Endothelial cell of umbilical vein (primary cell): ENCODE measurements around the gene ZNF280C. TPM values are rescaled to one million over a fixed set of nuclear protein-coding genes. Genes with fewer than 3 reads are reported as not detected.

ENCODE experiments used
- BruUV-seq: library from RNA; stranded (reverse); fragments of 400-500 nt; replicated peaks from 2 replicates; lab custom pipeline; 2021; lab: Mats Ljungman, UMichigan
- CTCF ChIA-PET: fragments of 300-600, 350-600 bp; sonication (Branson Sonifier 250); formaldehyde crosslinking; loops from one replicate; lab custom pipeline; 2021; ENCODE audit warnings: antibody characterized with exemption, inconsistent platforms; lab: Charles Lee
- POLR2A ChIA-PET: fragments of 300-600, 350-600 bp; sonication (Branson Sonifier 250); formaldehyde crosslinking; loops from one replicate; lab custom pipeline; 2021; ENCODE audit warnings: antibody characterized with exemption, inconsistent platforms; lab: Charles Lee
- DNase-seq: peaks from one replicate; pipeline ENCODE4 v3.0.0-alpha.2; 2011; ENCODE audit warnings: low read depth, low spot score
- FAIRE-seq: peaks from 2 replicates; lab custom pipeline; 2011; peaks lifted over from hg19 to GRCh38; lab: Jason Lieb, UNC
- H2AFZ ChIP-seq: 2 replicates; pipeline ENCODE4 v1.6.0; 2012; ENCODE audit warnings: low read depth, low read length, control low read depth, inconsistent platforms
- H3K27ac ChIP-seq: 2 replicates; pipeline ENCODE4 v1.5.1; 2011; ENCODE audit warnings: low read depth, mild to moderate bottlenecking, control low read depth, low read length, moderate library complexity; ENCODE audit not compliant: insufficient read depth
- H3K27me3 ChIP-seq, 2 experiments: 2 replicates each; pipeline versions ENCODE4 v1.6.0 to v1.6.1; 2011; ENCODE audit warnings: low read length in 2 of 2, mixed read lengths in 1 of 2; ENCODE audit not compliant: control insufficient read depth in 2 of 2, insufficient read depth in 2 of 2
- H3K36me3 ChIP-seq, 2 experiments: 2 replicates in 1 of 2; 3 replicates in 1 of 2; pipeline ENCODE4 v1.5.1; 2011; ENCODE audit warnings: low read length in 2 of 2, mild to moderate bottlenecking in 1 of 2, moderate library complexity in 1 of 2; ENCODE audit not compliant: control insufficient read depth in 2 of 2, insufficient read depth in 2 of 2; ENCODE audit errors: extremely low read depth in 1 of 2
- H3K4me1 ChIP-seq: 3 replicates; pipeline ENCODE4 v1.5.1; 2011; ENCODE audit warnings: mild to moderate bottlenecking, low read length; ENCODE audit not compliant: control insufficient read depth, insufficient read depth; ENCODE audit errors: extremely low read depth
- H3K4me2 ChIP-seq: 2 replicates; pipeline ENCODE4 v1.6.1; 2011; ENCODE audit warnings: low read length, control low read depth, mixed read lengths; ENCODE audit not compliant: insufficient read depth
- H3K4me3 ChIP-seq, 3 experiments: fragments of 200-600 bp in 1 of 3; sonication (generic), shearing (Covaris generic) in 1 of 3; replicated peaks in 1 of 3; 2 replicates each; pipeline ENCODE4 v1.5.1; 2011 to 2016; ENCODE audit warnings: control low read depth in 3 of 3, low read length in 3 of 3, mild to moderate bottlenecking in 2 of 3, inconsistent platforms in 1 of 3, low read depth in 1 of 3, moderate library complexity in 1 of 3; ENCODE audit not compliant: insufficient read depth in 1 of 3
- H3K79me2 ChIP-seq: 2 replicates; pipeline ENCODE4 v1.6.0; 2012; ENCODE audit warnings: low read length, inconsistent platforms; ENCODE audit not compliant: control insufficient read depth, insufficient read depth
- H3K9ac ChIP-seq: replicated peaks from 2 replicates; pipeline ENCODE3; 2011; ENCODE audit warnings: low read length, control low read depth; ENCODE audit not compliant: insufficient read depth; ENCODE audit errors: extremely low read depth
- H3K9me1 ChIP-seq: replicated peaks from 3 replicates; pipeline ENCODE4 v1.6.0; 2011; ENCODE audit warnings: mild to moderate bottlenecking, low read length; ENCODE audit not compliant: control insufficient read depth, insufficient read depth; ENCODE audit errors: extremely low read depth
- H3K9me3 ChIP-seq: replicated peaks from 2 replicates; pipeline ENCODE4 v1.5.1; 2012; ENCODE audit warnings: low read length, inconsistent platforms; ENCODE audit not compliant: control insufficient read depth, insufficient read depth
- H4K20me1 ChIP-seq: replicated peaks from 2 replicates; pipeline ENCODE3; 2011; ENCODE audit warnings: mild to moderate bottlenecking, low read length; ENCODE audit not compliant: control insufficient read depth, insufficient read depth; ENCODE audit errors: extremely low read depth
- EZH2 ChIP-seq: IDR thresholded peaks from 2 replicates; pipeline ENCODE4 v1.6.1; 2012; ENCODE audit warnings: borderline replicate concordance, low read depth, mild to moderate bottlenecking, moderate library complexity, low read length, inconsistent platforms; ENCODE audit not compliant: severe bottlenecking
- GATA2 ChIP-seq: IDR thresholded peaks from 2 replicates; pipeline ENCODE4 v1.7.0; 2011; ENCODE audit warnings: low read depth, mild to moderate bottlenecking, moderate library complexity, mixed read lengths, low read length; ENCODE audit not compliant: insufficient read length, insufficient read depth
- POLR2A ChIP-seq: IDR thresholded peaks from 2 replicates; pipeline ENCODE4 v1.6.1; 2012; ENCODE audit warnings: low read depth, mild to moderate bottlenecking, control low read depth, low read length
- POLR2AphosphoS5 ChIP-seq: IDR thresholded peaks from 2 replicates; pipeline ENCODE4 v1.6.1; 2012; ENCODE audit warnings: low read depth, mild to moderate bottlenecking, control low read depth, low read length, moderate library complexity; ENCODE audit not compliant: insufficient read depth
- dilution Hi-C: fragments of 300-500 bp; cut with MboI; formaldehyde crosslinking; loops from one replicate; pipeline ENCODE4 v1.15.0; 2019; ENCODE audit warnings: low sequenced_read_pairs; ENCODE audit not compliant: extremely low pct_ligation_motif_present
- intact Hi-C: fragments of 100-400 bp; cut with micrococcal nuclease; formaldehyde crosslinking; loops from one replicate; pipeline ENCODE4 v1.10.0; 2022
- polyA plus RNA-seq, 4 experiments: library from polyadenylated mRNA; depleted of rRNA in 3 of 4; stranded (reverse) in 3 of 4; unstranded in 1 of 4; fragments of >200 nt; gene quantifications; 2 replicates each; pipeline versions ENCODE4 v1.2.1 to v1.2.3, GENCODE V29; 2011 to 2012; ENCODE audit warnings: missing spikeins in 1 of 4
- total RNA-seq: library from RNA; stranded (reverse); gene quantifications from 2 replicates; pipeline ENCODE4 v1.2.3, GENCODE V29; 2021
- TF ChIP-seq, protein P1 (sequence below): IDR thresholded peaks from 2 replicates; pipeline ENCODE4 v1.6.1; 2011; ENCODE audit not compliant: insufficient read depth, insufficient read length

ZNF280C gene
- total and polyA plus RNA-seq, 2 donors (not counting 3 experiments of a cell fraction or from before 2014, with no cell fraction given), result 3.2 to 7.7 TPM

DNA sequence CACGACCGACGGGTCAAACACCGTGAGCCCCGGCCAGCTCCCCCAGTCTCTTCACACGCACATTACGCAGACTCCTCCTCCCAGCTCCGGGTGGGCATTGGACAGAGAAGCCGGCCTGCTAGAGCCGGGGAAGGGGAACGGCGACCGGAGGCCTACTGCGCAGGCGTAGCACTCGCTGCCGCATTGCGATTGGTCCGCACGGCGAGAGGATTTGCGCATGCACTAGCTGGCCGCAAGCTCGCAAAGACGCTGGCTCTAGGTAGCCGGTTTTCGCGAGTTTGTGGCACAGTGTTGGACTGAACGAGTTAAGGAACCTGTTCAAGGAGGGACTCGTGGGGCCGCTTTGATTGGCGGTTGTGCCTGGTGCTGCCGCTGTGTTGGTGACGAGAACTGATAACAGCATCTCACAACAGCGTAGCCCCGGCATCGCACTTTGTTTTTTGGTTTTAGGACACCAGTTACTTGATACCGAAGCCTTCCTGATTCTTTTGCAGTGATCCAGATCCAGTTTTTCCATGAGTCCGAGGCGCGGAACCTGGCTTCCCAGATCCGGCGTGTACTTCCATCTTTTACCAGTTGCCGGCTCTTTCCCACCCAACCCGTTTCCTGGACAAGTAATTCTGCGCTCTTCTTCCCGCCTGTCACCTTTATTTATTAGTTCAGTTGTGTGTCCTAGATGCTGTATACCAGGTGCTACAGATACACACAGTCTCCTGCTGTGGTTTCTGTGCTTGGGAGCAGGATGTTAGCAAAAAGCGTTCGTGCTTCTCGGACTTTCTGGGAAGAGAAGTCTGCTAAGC lies 102.8 kb downstream of the ZNF280C start, which contains the start of gene AIFM1:
Gene AIFM1 (minus strand): TSS at position 139 of the 800 bp plus-strand sequence. CDS start 185 bp downstream, outside the sequence.
- Histone ChIP-seq H3K79me2 (peaks cover 5% of the 10 kb centered on the region), H3K27me3 (no peaks in the 10 kb centered on the region), H3K4me2 (peak within 1 kb of the TSS; percentile 92), H3K9ac (peak within 1 kb of the TSS; percentile 84), H3K36me3 (no peaks in the 10 kb centered on the region), H3K4me3 (peak within 1 kb of the TSS; percentile 60 to 91 (median 72)), H3K4me1 (peaks cover 15% of the 10 kb centered on the region), H3K9me1 (no peaks in the 10 kb centered on the region), H3K27ac (peak within 1 kb of the TSS; percentile 80), H4K20me1 (no peaks in the 10 kb centered on the region), H2AFZ (peak within 1 kb of the TSS; percentile 78), H3K9me3 (no peaks in the 10 kb centered on the region)
- FAIRE-seq, result peak; percentile 94
- intact Hi-C loops (loop anchor here (1.0 to 2.0 kb wide), 3 partner anchors 26 to 81 kb away; no protein-coding TSS in a partner anchor), dilution Hi-C loops (no loop called here)
- TF ChIP-seq POLR2AphosphoS5, result peak; percentile 60
- peak; percentile 88 for TF ChIP-seq POLR2A
- no peak for TF ChIP-seq EZH2
- BruUV-seq, result TSS peak; percentile 71
- ChIA-PET CTCF (interaction anchor here (0.7 to 1.4 kb wide), 5 partner anchors 10 to 87 kb away, joined by 3 to 5 read pairs (median 3); no protein-coding TSS in a partner anchor), POLR2A (interaction anchor here (1.0 kb wide), 1 partner anchor 46 kb away, joined by 3 read pairs; no protein-coding TSS in a partner anchor)
- peak; percentile 98 for DNase-seq

DNA sequence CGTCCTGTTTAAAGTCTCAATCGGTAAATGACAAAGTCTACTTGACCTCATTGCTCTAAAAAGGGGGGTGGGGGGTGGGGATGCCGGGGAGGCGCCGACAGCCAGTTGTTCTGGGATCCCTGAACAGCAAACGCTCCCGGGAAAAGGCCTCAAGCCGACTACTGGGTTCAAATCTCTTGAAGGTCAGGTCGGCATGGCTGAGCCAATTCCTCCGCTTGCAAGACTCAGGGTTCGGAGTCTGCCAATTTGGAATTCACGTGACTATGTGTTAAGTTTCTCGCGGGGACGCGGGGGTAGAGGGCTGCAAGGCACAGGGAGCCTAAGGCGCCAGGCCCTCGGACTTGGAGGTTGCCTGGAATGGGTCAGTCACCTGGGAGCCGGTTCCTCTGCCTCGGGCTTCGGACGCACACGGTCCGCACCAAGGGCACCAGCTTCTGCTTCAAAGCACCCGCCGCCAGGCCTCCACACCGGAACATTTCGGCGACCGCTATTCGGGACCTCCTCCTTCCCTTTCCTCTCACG lies 103.5 kb downstream of the ZNF280C start:
- FAIRE-seq, result no peak
- CTCF ChIA-PET, result interaction anchor here (0.7 to 1.4 kb wide), 5 partner anchors 10 to 86 kb away, joined by 3 to 5 read pairs (median 3); no protein-coding TSS in a partner anchor
- intact Hi-C loops, result loop anchor here (1.0 kb wide), 1 partner anchor 27 kb away; no protein-coding TSS in a partner anchor

More for the DNA sequence above, 103.5 kb downstream of the ZNF280C start:
- Histone ChIP-seq H3K9ac (peak overlapping the region; percentile 66), H3K4me2 (peak overlapping the region; percentile 82), H3K4me1 (peaks cover 15% of the 10 kb centered on the region), H3K9me1 (no peaks in the 10 kb centered on the region), H3K4me3 (peak overlapping the region; percentile 9 to 75 (median 72)), H3K79me2 (peaks cover 5% of the 10 kb centered on the region), H3K36me3 (no peaks in the 10 kb centered on the region), H3K27ac (peak overlapping the region; percentile 65), H3K9me3 (no peaks in the 10 kb centered on the region), H4K20me1 (no peaks in the 10 kb centered on the region), H3K27me3 (no peaks in the 10 kb centered on the region), H2AFZ (peak overlapping the region; percentile 8)
- TSS peak; percentile 55 for BruUV-seq
- TF ChIP-seq GATA2, result no peak
- TF ChIP-seq, protein P1, sequence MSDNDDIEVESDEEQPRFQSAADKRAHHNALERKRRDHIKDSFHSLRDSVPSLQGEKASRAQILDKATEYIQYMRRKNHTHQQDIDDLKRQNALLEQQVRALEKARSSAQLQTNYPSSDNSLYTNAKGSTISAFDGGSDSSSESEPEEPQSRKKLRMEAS, result no peak
- no peak for TF ChIP-seq POLR2AphosphoS5
- dilution Hi-C loops, result no loop called here
- POLR2A ChIA-PET, result interaction anchor here (1.0 kb wide), 1 partner anchor 45 kb away, joined by 3 read pairs; no protein-coding TSS in a partner anchor
- no peak for DNase-seq
